DND-41 (cell line): Measurements from ENCODE around the gene EPB41L4B.

Experiments
- CTCF ChIP-seq: IDR thresholded peaks from 2 replicates; pipeline ENCODE4 v1.5.1; 2012; ENCODE audit warnings: borderline replicate concordance, low read length, moderate library complexity, mild to moderate bottlenecking; ENCODE audit not compliant: poor library complexity, severe bottlenecking; ENCODE audit errors: extremely low read depth
- EZH2 ChIP-seq: IDR thresholded peaks from 3 replicates; pipeline ENCODE4 v1.6.1; 2012; ENCODE audit warnings: borderline replicate concordance, low read depth, mild to moderate bottlenecking, moderate library complexity, low read length, inconsistent platforms; ENCODE audit not compliant: severe bottlenecking

- TF ChIP-seq EZH2 (no peak), CTCF (no peak)
Measured at GRCh38 chr9:109351032-109351431, 30.2 kb upstream of the EPB41L4B start.
